Activated CD8-positive, alpha-beta memory T cell treated with anti-CD3 and anti-CD28 coated beads for 36 hours (primary cell): ENCODE data around the gene CCR7. TPM values are rescaled to one million over a fixed set of nuclear protein-coding genes. Genes with fewer than 3 reads are reported as not detected.
"Not testable (repeated sequence)": the region's sequence is repeated elsewhere in the genome, so short reads cannot be mapped to it uniquely, and the experiment has no call there.

Experiments used
- CTCF ChIA-PET: fragments of 350-600 bp; sonication (Branson Sonifier 250); formaldehyde crosslinking; loops from one replicate; lab custom pipeline; 2021; ENCODE audit warnings: antibody characterized with exemption; lab: Charles Lee
- POLR2A ChIA-PET: fragments of 350-600 bp; sonication (Branson Sonifier 250); formaldehyde crosslinking; loops from one replicate; lab custom pipeline; 2021; ENCODE audit warnings: antibody characterized with exemption; lab: Charles Lee
- total RNA-seq, 2 experiments: library from RNA; stranded (reverse); gene quantifications; one replicate each; pipeline ENCODE4 v1.2.3, GENCODE V29; 2021

CCR7 gene
- total RNA-seq, 2 experiments from 2014 or later: 120 to 125 TPM

DNA sequence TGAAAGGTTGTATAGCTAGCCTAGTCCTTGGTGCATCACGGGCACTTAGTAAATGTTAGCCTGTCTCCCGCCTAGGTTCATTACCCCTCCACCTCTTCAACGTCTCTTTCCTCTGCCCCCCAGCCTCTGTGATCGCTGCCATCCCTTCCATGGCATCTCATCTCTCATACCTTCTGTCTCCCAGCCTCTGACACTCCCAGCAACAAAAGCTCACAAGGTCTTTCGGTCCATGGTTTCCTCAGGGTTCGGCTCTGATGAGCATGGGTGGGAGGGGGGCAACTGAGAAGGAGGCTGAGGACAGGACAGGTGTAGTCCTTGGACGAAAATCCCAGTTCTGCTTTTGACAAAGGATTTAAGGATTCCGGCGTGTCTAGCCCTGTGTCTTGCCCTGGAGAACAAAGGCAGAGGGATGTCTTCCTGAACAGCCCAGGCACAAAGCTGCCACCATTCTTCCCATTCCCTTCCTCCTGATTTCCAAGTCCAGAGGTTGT is 16.7 kb downstream of the CCR7 start:
- ChIA-PET CTCF (interaction anchor here (0.8 to 4.9 kb wide), 7 partner anchors 8 to 259 kb away, joined by 3 to 41 read pairs (median 3); no protein-coding TSS in a partner anchor), POLR2A (interaction anchor here (1.0 to 3.8 kb wide), 4 partner anchors 8 to 186 kb away, joined by 3 to 21 read pairs (median 9); no protein-coding TSS in a partner anchor)

DNA sequence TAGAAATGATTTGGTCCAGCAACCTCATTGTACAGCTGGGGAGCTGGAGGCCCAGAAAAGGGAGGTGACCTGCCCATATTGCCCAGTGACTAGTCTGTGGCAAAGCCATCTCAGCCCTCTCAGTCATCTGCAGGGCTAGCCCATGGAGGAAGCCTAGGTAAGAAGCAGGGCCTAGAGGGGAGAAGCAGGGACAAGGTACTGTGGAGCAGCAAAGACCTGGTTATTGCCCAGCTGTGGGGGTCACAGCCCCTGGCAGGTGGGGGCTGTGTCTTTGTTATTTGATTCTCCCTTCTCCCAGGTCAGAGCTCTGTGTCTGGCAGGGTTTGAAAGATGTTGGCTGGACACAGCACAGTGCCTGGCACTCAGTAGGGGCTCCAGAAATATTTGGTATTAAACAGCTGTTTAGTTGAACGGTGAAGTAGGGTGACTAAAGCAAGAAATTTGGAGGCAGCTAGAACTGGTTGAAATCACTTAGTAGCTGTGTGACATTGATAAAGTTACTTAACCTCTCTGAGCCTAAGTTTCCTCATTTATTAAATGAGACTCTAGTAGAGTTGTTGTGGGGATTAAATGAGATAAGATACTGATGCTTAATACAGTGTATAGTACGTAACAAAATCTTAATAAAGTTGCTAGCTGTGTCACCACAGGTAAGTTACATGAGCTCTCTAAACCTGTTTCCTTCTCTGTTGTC is 17.3 kb downstream of the CCR7 start:
- CTCF ChIA-PET: interaction anchor here (0.8 to 4.9 kb wide), 7 partner anchors 8 to 190 kb away, joined by 3 to 41 read pairs (median 3); no protein-coding TSS in a partner anchor

DNA sequence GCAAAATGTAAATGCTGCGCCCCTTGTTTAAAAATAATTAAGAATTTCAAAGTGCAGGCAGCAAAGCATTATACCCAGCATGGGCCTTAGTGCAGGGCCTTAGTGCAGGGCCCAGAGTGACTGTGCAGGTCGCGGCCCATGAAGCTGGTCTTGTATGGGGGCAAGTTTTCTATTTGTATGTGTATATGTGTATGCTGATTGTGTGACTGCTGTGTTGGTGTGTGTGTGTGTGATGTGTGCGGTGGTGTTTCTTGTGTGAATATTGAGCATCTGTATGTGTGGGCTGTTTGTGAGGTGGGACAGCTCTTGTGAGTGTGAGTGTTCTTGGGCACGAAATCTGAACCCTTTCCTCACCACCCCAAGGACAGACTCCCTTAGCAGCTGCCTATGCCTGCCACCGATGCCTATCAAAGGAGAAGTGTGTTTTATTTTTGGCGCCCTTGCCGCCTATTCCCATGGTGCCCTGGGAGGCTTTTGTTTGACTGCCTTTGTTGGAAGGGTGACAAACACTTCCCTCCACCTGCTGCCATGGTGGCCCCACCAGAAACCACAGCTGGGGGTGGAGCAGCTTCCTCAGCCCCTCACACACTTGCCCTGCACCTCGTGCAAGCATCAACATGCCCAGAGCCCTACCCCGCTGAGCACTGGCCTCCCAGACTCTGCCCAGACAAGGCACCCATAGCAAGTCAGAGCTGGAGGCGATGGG is 18.0 kb downstream of the CCR7 start:
- ChIA-PET CTCF (interaction anchor here (1.0 to 4.9 kb wide), 4 partner anchors 7 to 189 kb away, joined by 3 to 41 read pairs (median 17); no protein-coding TSS in a partner anchor), POLR2A (interaction anchor here (0.8 to 2.7 kb wide), 2 partner anchors 14 to 17 kb away, joined by 3 to 21 read pairs; no protein-coding TSS in a partner anchor)

More for the DNA sequence above, 17.3 kb downstream of the CCR7 start:
- POLR2A ChIA-PET: interaction anchor here (1.0 to 2.7 kb wide), 3 partner anchors 11 to 186 kb away, joined by 3 to 21 read pairs (median 3); no protein-coding TSS in a partner anchor

DNA sequence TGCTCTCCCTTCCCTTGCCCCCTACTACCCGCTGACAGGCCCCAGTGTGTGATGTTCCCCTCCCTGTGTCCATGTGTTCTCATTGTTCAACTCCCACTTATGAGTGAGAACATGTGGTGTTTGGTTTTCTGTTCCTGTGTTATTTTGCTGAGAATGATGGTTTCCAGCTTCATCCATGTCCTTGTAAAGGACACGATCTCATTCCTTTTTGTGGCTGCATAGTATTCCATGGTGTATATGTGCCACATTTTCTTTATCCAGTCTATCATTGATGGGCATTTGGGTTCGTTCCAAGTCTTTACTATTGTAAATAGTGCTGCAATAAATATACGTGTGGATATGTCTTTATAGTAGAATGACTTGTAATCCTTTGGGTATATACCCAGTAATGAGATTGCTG is 18.8 kb downstream of the CCR7 start:
- POLR2A ChIA-PET: not testable (repeated sequence)
- CTCF ChIA-PET: interaction anchor here (3.7 to 4.9 kb wide), 2 partner anchors 13 kb away, joined by 28 to 41 read pairs; no protein-coding TSS in a partner anchor

DNA sequence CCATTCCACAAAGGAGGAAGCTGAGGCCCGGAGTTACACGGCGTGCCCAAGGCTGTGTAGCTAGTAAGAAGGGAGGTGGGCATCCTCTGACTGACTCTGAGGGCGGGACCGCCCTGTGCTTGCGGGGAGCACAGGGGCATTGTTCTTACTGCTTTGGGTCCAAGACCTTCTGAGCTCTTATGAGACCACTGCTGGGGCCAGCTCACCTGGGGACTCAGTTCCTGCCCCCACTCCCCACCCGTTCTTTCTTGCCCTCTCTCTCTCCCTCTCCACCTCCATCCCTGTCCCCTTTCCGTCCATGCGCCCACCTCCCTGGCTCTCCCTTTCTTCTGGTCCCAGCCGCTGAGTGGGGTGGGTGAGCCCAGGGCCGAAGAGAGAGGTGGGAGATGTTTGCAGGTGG is 19.6 kb downstream of the CCR7 start:
- ChIA-PET CTCF (interaction anchor here (1.0 to 4.9 kb wide), 4 partner anchors 9 to 17 kb away, joined by 3 to 28 read pairs (median 4); no protein-coding TSS in a partner anchor), POLR2A (no interaction called here)

DNA sequence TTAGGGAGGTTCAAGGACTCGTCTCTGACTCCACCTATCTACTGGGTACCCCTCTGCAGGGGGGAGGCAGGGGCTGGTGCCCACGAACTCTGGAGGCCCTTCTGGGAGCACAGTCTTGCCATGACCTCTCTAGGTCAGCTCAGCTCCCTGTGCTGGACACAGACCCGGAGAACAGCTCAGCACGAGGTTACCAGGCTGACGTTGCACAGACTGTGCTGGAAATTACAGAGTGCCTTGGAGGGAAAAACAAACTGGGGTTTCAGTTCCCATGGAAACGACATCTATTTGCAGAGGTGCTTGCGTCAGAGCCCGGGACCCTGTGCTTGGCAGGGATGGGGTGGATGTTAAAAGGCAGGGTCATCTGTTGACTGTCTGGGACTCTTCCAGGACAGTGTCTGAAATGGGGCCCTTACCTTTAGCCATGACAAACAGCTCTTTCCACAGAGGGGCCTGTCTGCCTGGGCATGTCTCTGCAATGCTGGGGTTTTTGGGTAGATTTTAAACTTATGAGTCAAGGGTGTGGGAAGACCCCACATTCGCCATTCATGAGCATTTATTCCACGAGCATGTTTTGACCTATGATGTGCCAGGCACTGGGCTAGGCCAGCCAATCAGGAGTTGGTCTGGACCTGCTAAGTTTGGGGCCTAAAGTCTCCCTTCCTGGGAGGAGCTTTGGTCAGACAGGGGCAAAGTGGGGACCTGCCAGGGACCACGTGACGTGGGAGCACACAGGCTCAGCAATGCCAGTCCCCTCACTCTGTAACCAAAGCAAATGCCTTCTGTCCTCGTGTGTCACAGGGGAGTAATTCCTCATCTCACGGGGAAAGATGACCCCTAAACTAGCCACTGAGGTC is 22.5 kb downstream of the CCR7 start:
- CTCF ChIA-PET: interaction anchor here (0.8 to 3.2 kb wide), 7 partner anchors 9 to 91 kb away, joined by 3 to 23 read pairs (median 3); no protein-coding TSS in a partner anchor
- POLR2A ChIA-PET: interaction anchor here (0.6 to 2.5 kb wide), 10 partner anchors 9 to 146 kb away, joined by 3 to 10 read pairs (median 4); no protein-coding TSS in a partner anchor

DNA sequence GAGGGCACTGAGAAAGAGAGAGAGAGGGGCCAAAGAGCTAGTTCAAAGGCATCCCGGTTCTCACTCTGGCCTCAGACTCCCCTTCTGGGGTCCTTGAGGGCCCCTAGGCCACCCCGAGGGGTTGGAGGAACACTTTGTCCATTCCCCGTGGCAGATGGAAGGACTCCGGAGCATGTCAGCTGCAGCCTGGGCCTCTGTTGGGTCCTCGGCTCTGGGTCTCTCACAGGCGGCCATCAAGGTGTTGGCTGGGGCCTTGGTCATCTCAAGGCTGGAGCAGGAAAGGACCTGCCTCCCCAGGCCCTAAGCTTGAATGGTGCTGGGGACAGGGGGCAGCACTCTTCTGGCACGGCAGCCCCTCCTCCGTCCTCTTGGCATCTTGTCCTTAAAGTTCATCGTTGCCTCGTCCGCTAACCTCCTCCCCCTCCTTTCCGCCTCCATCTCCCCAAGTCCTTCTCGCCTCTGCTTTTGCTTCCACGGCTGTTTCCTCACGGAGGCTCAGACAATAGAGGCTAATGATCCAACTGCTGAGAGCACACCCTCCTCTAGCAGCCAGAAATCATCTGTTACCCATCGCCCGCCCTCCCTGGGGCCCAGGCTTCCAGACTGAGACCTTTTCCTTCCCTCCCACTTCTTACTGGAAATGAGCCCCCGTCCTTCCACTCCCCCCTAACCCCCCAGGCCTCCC is 23.3 kb downstream of the CCR7 start:
- ChIA-PET CTCF (interaction anchor here (1.0 to 3.2 kb wide), 4 partner anchors 18 to 91 kb away, joined by 3 to 23 read pairs (median 3); no protein-coding TSS in a partner anchor), POLR2A (interaction anchor here (0.5 to 2.5 kb wide), 8 partner anchors 8 to 168 kb away, joined by 3 to 15 read pairs (median 6); no protein-coding TSS in a partner anchor)

DNA sequence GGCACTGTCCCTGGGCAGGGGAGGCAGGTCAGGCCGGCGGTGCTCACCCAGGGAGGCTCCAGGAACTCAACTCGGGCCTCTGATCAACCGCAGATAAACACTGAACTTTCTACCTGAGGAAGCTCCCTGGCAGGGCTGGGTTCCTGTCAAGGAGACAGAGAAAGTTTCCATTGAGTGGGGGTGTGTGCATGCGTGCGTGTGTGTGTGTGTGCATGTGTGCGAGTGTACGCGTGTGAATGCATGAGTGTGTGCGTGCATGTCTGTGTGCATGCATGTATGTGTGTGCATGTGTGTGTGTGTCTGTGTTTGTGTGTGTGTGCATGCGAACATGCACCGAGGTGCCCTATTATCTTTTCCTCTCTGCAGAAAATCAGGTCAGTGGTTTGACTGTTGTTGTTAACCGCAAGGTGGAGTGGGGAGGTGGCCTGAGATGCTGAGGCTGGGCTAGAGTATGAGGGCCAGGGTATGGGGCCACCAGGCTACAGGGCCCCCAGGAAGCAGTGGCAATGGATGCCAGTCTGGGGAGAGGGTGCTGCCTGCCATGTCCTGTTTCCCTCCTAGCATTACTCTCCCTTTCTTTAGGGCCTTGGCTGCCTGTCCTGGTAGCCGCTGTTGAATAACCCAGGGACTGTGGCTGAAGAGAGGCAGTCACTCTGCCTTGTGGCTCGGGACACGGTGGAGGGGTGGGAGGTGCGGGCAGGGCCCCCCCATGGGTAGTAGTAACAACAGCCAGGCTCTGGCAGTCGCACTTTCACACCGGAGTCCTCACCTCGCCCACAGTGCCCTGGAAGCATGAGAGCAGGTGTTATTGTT is 24.0 kb downstream of the CCR7 start:
- POLR2A ChIA-PET: interaction anchor here (0.6 to 2.5 kb wide), 8 partner anchors 9 to 114 kb away, joined by 3 to 15 read pairs (median 6); no protein-coding TSS in a partner anchor
- CTCF ChIA-PET: interaction anchor here (0.9 to 3.2 kb wide), 9 partner anchors 7 to 179 kb away, joined by 3 to 23 read pairs (median 4); no protein-coding TSS in a partner anchor

DNA sequence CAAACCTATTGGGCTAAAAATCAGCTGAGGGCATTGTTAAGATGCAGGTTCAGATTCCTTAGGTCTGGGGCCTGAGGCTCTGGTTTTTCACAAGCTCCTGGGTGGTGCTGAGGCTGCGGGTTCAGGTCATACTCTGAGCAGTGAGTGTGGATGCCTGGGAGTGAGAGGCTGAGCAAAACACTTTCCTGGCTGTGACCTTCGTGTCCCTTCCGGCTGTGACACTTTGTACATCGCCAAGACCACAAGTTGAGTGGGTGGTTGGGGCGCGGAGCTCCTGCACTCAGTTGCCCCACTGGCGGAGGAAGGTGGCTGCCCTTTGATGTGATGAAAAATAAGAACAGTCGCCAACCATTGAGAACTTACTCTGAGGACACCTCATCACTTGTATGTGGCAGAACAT is 24.8 kb downstream of the CCR7 start:
- POLR2A ChIA-PET: interaction anchor here (0.6 to 2.5 kb wide), 6 partner anchors 10 to 54 kb away, joined by 3 to 15 read pairs (median 6); no protein-coding TSS in a partner anchor
- CTCF ChIA-PET: interaction anchor here (0.6 to 1.9 kb wide), 12 partner anchors 8 to 183 kb away, joined by 3 to 11 read pairs (median 4); no protein-coding TSS in a partner anchor

DNA sequence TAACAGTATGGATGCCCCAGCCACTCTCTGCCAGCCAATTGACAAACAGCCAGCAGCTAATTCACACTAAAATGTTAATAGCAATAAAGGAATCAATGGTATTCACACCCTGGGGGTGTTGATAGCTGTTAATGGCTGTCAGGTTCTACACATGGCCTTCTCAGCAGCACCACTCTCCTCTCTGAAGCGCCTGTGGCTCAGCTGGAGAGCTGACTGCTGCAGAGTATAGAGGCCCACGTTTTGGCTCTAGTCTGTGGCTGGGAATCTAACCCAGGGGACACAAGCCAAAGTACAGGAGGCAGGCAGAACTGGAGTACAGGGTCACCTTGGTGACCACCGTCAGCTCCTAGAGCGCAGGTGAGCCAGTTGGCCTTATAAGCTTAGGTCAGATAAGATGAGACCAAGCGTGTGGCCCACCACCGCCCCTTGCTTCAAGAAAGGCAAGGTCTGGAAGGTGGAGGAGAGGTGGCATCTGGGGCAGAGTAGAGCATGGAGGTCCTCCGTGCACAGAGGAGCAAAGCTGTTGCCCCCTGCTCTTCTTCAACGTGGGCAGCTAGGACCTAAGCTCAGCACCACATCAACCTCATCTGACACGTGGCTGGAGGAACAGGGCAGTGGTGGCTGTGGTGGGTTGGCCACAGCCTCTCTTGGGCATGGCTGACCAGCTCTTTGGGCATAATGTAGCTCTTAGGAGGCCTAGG is 25.4 kb downstream of the CCR7 start:
- CTCF ChIA-PET: interaction anchor here (0.6 to 1.9 kb wide), 13 partner anchors 8 to 182 kb away, joined by 3 to 11 read pairs (median 4); partner anchors contain the start of gene TOP2A
- POLR2A ChIA-PET: interaction anchor here (1.1 to 2.5 kb wide), 5 partner anchors 11 to 23 kb away, joined by 4 to 15 read pairs (median 7); no protein-coding TSS in a partner anchor

DNA sequence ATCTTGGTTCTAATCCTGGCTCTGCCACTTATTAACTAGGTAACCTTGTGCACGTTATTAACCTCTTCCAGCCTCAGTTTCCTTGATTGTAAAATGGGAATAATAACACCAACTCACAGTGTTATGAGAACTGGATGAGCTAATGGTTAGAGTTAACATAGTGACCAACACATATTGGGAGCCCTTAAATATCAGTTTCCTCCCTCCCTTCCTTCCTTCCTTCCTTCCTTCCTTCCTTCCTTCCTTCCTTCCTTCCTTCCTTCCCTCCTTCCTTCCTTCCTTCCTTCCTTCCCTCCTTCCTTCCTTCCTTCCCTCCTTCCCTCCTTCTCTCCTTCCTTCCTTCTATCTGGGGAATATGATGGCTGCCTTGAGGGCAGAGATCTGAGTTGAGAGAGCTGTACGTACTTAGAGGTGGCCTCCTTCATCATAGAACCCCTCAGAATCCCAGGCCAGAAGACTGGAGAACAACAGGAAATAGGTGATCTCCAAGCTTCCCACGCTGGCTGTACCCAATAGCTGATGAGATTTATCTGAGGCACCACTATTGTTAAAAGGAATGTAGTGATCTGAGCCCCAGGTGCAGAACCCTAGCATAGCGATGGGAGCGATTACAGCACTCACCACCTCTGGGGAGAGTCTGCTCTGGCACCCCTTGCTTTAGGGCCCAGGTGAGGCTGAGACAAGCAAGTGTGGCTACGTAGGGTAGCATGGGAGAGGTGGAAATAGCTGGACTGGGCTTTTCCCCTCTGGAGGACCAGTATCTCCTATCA is 26.2 kb downstream of the CCR7 start:
- ChIA-PET POLR2A (interaction anchor here (0.7 to 2.4 kb wide), 4 partner anchors 11 to 415 kb away, joined by 3 to 15 read pairs (median 7); no protein-coding TSS in a partner anchor), CTCF (interaction anchor here (0.6 to 1.9 kb wide), 12 partner anchors 9 to 1859 kb away, joined by 3 to 11 read pairs (median 4); partner anchors contain the start of gene TOP2A)

DNA sequence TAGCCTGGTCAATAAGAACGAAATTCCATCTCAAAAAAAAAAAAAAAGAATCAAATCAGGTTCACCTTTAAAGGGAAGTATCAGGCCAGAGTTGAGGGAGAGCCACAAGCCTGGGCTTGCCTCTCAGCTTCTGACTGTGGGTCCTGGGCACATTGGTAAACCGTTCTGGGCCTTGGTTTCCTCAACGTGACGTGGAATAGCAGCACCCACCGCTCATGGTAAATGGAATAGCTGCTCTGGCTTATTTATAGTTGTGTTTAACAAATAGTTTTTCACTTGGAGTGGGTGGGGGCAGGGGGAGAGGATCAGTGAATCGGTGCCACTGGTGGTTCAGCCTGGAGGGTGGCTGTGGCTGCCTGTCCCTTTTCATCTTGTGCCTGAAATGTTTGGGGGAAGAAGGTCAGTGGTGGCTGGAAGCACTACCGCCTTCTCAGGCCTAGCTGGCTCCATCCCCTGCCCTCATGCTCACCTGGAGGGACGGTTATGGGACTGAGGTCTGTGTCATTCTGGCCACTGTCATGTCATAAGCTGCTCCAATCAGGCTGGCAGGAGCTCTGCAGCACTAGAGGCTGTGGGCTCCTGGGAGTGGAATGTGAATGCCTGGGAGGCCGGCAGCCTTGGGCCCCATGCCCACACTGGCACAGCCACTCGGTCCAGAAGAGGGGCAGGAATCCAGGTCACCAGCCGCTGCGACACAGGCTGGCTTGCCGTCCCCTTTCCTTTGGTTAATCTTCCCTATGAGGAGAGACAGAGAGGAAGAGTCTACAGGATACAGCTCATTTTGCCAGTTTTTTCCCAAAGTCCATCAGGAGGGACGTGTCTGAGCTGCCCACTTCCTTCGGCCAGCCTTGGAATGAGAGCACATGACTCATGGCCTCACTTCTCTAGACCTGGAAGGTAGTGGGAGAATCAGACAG is 27.0 kb downstream of the CCR7 start:
- ChIA-PET POLR2A (interaction anchor here (0.7 kb wide), 1 partner anchor 414 kb away, joined by 3 read pairs; no protein-coding TSS in a partner anchor), CTCF (interaction anchor here (0.7 to 1.9 kb wide), 7 partner anchors 22 to 1858 kb away, joined by 3 to 8 read pairs (median 4); no protein-coding TSS in a partner anchor)
